ENCODE results near the gene CCDC88C.

Gene CCDC88C

DNA sequence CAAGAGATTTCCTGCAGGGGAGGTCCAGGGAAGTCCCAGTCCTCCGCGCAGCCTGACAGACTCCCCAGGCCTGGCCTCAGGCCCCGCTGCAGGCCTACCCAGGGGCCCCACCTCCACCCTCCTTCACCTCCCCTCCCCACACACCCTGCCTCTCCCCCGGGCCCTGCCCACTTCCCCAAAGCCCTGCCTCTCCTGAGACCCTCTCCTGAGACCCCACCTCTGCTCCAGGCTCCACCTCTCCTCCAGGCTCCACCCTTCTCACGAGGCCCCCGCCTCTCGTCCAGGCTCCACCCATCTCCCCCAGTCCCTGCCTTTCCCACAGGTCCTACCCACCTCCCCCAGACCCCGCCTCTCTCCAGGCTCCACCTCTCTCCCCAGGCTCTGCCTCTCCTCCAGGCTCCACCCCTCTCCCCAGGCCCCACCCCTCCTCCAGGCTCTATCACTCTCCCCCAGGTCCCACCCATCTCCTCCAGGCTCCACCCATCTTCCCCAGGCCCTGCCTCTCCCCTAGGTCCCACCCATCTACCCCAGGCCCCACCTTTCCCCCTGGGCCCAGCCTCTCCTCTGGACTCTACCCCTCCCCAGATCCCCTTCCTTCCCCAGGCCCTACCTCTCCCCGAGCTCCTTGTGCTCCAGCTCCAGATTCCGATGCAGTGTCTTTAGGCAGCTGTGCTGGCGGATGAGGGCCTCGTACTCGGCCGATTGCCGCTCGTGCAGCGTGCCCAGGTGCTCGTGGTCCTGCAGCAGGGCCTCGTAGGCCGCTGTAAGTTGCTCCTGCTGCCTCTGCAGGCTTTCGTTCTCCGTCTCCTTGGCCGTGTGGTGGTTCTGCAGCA lies 114.3 kb downstream of the CCDC88C start:
- TF ChIP-seq, protein P1, sequence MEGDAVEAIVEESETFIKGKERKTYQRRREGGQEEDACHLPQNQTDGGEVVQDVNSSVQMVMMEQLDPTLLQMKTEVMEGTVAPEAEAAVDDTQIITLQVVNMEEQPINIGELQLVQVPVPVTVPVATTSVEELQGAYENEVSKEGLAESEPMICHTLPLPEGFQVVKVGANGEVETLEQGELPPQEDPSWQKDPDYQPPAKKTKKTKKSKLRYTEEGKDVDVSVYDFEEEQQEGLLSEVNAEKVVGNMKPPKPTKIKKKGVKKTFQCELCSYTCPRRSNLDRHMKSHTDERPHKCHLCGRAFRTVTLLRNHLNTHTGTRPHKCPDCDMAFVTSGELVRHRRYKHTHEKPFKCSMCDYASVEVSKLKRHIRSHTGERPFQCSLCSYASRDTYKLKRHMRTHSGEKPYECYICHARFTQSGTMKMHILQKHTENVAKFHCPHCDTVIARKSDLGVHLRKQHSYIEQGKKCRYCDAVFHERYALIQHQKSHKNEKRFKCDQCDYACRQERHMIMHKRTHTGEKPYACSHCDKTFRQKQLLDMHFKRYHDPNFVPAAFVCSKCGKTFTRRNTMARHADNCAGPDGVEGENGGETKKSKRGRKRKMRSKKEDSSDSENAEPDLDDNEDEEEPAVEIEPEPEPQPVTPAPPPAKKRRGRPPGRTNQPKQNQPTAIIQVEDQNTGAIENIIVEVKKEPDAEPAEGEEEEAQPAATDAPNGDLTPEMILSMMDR (IDR thresholded peaks at IDR 0.05): no peak

- TF ChIP-seq, protein P1 (IDR thresholded peaks at IDR 0.05): no peak
Measured at GRCh38 chr14:91302391-91302790, 115.2 kb downstream of the CCDC88C start.

DNA sequence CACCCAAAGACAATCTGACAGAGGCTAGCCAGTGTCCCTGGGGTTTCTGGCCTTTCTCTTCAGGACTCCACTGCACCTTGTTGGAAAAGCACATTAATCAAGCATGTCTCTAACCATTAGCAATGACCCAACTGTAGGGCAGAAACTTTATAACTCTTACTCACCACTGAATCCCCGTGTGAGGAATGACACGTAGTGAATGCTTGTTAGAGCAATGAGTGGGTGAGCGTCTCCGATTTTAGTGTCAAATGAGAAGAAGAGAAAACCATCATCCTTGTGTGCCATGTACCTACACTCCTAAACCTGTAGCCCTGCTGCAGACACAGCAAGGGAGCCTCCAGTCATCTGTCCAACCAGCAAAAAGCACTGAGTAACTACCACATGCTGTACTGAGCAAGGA lies 116.7 kb downstream of the CCDC88C start:
- TF ChIP-seq, protein P1 (IDR thresholded peaks at IDR 0.05): no peak

DNA sequence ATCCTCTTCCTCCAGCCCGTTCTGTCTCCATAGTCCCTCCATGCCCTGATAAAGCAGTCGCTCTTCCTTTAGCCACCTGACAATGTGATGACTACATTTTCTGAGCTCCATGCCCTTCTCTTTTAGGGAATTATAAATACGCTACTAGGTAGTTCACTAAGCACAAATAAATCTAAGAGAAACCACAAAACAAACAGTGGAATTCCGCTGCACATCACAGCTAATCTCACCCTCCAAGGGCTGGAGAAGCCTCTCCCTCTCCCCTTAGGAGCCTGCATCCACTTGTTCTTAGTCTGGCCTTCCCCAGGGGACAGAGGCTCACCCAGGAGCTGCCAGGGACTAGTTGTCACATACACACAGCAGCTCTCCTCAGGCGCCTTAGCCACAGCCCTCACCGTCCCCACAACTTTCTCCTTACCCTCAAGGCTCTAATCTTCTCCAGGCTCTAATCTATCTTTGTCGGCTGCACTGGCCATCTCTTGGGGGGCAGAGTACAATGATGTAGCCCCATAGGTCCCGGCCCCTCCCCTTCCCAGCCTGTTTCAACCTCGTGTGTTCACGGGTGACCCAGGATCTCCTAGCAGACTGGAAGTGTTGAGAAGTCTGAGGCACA lies 117.2 kb downstream of the CCDC88C start:
- TF ChIP-seq, protein P1 (IDR thresholded peaks at IDR 0.05): no peak

- TF ChIP-seq, protein P1 (IDR thresholded peaks at IDR 0.05): no peak
Measured at GRCh38 chr14:91299121-91300115, 118.2 kb downstream of the CCDC88C start.

DNA sequence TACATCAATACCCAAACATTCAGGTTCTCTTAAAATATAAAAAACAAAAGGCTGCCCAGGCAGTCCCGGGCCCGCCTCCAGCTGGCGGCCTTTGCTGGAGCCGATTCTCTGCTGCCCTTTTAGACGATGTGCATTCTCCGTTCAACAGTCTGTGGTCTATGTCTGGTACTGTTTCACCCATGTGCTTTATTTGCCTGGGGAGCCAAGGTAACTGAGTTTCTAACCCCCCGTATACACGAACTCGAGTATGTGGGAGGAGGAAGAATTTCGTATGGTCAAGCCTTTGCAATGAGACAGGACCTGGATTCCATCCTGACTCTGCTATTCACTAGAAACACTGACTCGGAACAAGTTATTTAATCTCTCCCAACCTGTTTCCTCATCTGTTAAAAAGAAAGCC lies 119.0 kb downstream of the CCDC88C start:
- TF ChIP-seq, protein P1 (IDR thresholded peaks at IDR 0.05): no peak

- TF ChIP-seq, protein P1 (IDR thresholded peaks at IDR 0.05): no peak
Measured at GRCh38 chr14:91297081-91297711, 120.4 kb downstream of the CCDC88C start.

Data from LNCAP (cell line).